Upper lobe of left lung (tissue), 4 donors: ENCODE data around the gene SP6.

Experiments used
- CTCF ChIP-seq, 6 experiments: fragments of 450-650 bp in 4 of 6; fragments of 200-600 bp in 2 of 6; sonication (generic) in 2 of 6; IDR thresholded peaks; one replicate each; pipeline ENCODE4 v1.5.1; 2016 to 2019; ENCODE audit warnings: antibody characterized with exemption in 6 of 6
- POLR2A ChIP-seq, 4 donors: fragments of 450-650 bp; IDR thresholded peaks; one replicate each; pipeline ENCODE4 v1.5.1; 2016 to 2017; ENCODE audit warnings: antibody characterized with exemption in 4 of 4, mild to moderate bottlenecking in 2 of 4

- TF ChIP-seq POLR2A (IDR thresholded peaks at IDR 0.05) (no peak), CTCF (IDR thresholded peaks at IDR 0.05) (no peak)
These were observed 43.5 kb downstream of the SP6 start for GRCh38 chr17:47807421-47807820.
